ENCODE results near the gene CASZ1. TPM values are rescaled to one million over a fixed set of nuclear protein-coding genes. Genes with fewer than 3 reads are reported as not detected.

The CASZ1 gene
- total RNA-seq, 4 donors from 2014 or later, result 0.88 to 6.8 (median 1.7) TPM

GRCh38 chr1:10631121-10631810 is 165.2 kb downstream of the CASZ1 start:
- no peak for TF ChIP-seq CTCF (IDR thresholded peaks at IDR 0.05; ENCODE audit: low read depth)

DNA sequence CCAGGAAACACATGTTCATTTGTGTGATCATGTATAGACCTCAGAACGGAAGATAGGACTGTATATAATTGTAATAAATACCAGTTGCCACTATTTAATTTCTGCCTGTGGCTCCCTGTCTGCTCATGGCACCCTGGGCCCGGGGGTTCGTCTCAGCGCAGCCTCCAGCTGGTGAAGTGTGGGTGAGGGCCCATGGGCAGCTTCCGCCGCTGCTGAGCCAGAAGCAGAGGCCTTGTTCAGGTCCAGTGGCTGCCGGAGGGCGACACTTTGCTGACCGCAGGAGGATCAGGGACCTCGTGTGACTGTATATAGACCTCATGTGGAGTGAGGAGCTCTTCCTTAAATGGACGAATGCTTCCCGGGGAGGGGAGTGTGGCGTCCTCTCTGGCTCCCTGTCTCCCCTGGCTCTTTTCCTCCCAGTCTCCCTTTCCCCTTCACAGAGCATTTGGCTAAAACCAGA is 165.8 kb downstream of the CASZ1 start:
- no peak for TF ChIP-seq CTCF (IDR thresholded peaks at IDR 0.05; ENCODE audit: low read depth)

GRCh38 chr1:10629816-10630571 is 166.5 kb downstream of the CASZ1 start:
- no peak for TF ChIP-seq CTCF (IDR thresholded peaks at IDR 0.05; ENCODE audit: low read depth)

DNA sequence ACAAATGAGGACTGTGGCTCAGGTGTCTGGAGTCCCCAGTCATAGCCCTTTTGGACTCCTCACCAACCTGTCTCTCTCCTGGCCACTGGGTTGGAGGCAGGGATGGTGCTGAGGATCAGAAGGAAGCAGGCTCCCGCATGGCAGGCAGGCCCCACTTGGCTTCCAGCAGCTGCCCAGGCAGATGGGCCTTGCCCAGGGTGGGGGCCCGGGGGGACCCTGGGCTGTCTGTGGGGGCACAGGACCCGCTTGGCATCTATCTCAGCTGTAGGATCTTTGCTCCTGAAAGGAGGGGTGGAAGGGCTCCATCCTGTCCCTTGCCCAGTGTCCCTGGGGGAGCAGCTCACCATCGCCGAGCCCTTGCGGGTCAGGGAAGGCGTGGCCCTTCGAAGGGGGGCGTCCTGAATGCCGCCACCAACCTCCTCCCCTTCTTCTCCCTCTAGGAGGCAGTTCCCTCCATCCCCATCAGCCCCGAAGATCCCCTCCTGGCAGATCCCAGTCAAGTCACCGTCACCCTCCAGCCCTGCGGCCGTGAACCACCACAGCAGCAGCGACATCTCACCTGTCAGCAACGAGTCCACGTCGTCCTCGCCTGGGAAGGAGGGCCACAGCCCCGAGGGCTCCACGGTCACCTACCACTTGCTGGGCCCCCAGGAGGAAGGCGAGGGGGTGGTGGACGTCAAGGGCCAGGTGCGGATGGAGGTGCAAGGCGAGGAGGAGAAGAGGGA is 167.2 kb downstream of the CASZ1 start:
- TF ChIP-seq CTCF (IDR thresholded peaks at IDR 0.05; ENCODE audit: low read depth), result no peak

DNA sequence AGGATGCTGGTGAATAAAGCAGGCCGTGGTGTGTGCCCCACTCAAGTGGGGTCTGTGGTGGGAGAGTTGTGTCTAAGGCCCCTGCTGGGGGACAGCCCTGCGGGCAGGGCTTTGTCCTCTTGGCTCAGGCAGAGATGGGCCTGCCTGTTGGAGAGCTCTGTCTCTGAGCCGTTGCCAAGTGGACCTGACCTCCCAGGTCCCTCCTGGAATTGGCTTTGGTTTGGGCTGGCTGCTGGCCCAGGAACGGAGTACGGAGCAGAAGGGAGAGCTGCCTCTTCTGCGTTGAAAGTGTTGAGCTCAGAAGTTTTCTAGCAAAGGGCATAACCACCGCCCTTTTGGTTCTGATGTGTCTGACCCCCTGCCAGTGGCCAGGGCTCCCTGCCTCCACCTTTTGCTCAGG is 167.8 kb downstream of the CASZ1 start:
- no peak for TF ChIP-seq CTCF (IDR thresholded peaks at IDR 0.05; ENCODE audit: low read depth)

GRCh38 chr1:10626791-10627410 is 169.5 kb downstream of the CASZ1 start:
- TF ChIP-seq CTCF (IDR thresholded peaks at IDR 0.05; ENCODE audit: low read depth), result no peak
